DOHH2 (cell line): ENCODE results near the gene STARD4.

Experiments
- H3F3A ChIP-seq: fragments of 200-600 bp; sonication (generic), shearing (Covaris generic); 2 replicates; pipeline ENCODE4 v1.6.0; 2016; ENCODE audit warnings: antibody characterized with exemption, mild to moderate bottlenecking; ENCODE audit not compliant: control insufficient read depth, insufficient read depth
- H3K27ac ChIP-seq: fragments of 200-600 bp; sonication (generic); 2 replicates; pipeline ENCODE4 v1.5.1; 2014; ENCODE audit warnings: low read depth, mild to moderate bottlenecking, low read length, moderate library complexity
- H3K27me3 ChIP-seq: fragments of 200-600 bp; sonication (generic); 2 replicates; pipeline ENCODE4 v1.6.1; 2014; ENCODE audit warnings: mild to moderate bottlenecking, low read length, mixed read lengths; ENCODE audit not compliant: control insufficient read depth
- H3K36me3 ChIP-seq: fragments of 200-600 bp; sonication (generic); 2 replicates; pipeline ENCODE4 v1.6.1; 2014; ENCODE audit warnings: mild to moderate bottlenecking, low read length, moderate library complexity, mixed read lengths; ENCODE audit not compliant: control insufficient read depth
- H3K4me1 ChIP-seq: fragments of 200-600 bp; sonication (generic); 2 replicates; pipeline ENCODE4 v1.6.1; 2014; ENCODE audit warnings: mild to moderate bottlenecking, low read length, mixed read lengths; ENCODE audit not compliant: control insufficient read depth
- H3K4me2 ChIP-seq: fragments of 200-600 bp; sonication (generic); 2 replicates; pipeline ENCODE4 v1.6.0; 2014; ENCODE audit warnings: mild to moderate bottlenecking, low read length, moderate library complexity
- H3K4me3 ChIP-seq: fragments of 200-600 bp; sonication (generic); 2 replicates; pipeline ENCODE4 v1.5.1; 2014; ENCODE audit warnings: mild to moderate bottlenecking, low read length, mixed read lengths
- H3K79me2 ChIP-seq: fragments of 200-600 bp; sonication (generic); 2 replicates; pipeline ENCODE4 v1.6.1; 2014; ENCODE audit warnings: mild to moderate bottlenecking, low read length, mixed read lengths; ENCODE audit not compliant: control insufficient read depth
- H3K9me2 ChIP-seq: fragments of 200-600 bp; sonication (generic); replicated peaks from 2 replicates; pipeline ENCODE4 v1.6.1; 2014; ENCODE audit warnings: mild to moderate bottlenecking, low read length, mixed read lengths; ENCODE audit not compliant: control insufficient read depth
- H3K9me3 ChIP-seq: fragments of 200-600 bp; sonication (generic); 2 replicates; pipeline ENCODE4 v1.6.1; 2014; ENCODE audit warnings: antibody characterized with exemption, low read length, mixed read lengths; ENCODE audit not compliant: control insufficient read depth, insufficient read depth
- H4K20me1 ChIP-seq: fragments of 200-600 bp; sonication (generic); 2 replicates; pipeline ENCODE4 v1.6.0; 2014; ENCODE audit warnings: low read depth, mild to moderate bottlenecking, antibody characterized with exemption, low read length, moderate library complexity; ENCODE audit not compliant: control insufficient read depth, insufficient read depth
- EZH2phosphoT487 ChIP-seq: fragments of 200-600 bp; sonication (generic); IDR thresholded peaks from 2 replicates; pipeline ENCODE4 v1.6.1; 2017; ENCODE audit warnings: borderline replicate concordance, mild to moderate bottlenecking, antibody characterized with exemption, low read length, moderate library complexity, mixed read lengths
- TF ChIP-seq, protein P1 (sequence below): fragments of 200-600 bp; sonication (generic); IDR thresholded peaks from one replicate; pipeline ENCODE4 v1.5.1; 2014; ENCODE audit warnings: antibody characterized with exemption, mild to moderate bottlenecking, low read depth, low read length; ENCODE audit not compliant: poor library complexity, severe bottlenecking

The STARD4 gene

DNA sequence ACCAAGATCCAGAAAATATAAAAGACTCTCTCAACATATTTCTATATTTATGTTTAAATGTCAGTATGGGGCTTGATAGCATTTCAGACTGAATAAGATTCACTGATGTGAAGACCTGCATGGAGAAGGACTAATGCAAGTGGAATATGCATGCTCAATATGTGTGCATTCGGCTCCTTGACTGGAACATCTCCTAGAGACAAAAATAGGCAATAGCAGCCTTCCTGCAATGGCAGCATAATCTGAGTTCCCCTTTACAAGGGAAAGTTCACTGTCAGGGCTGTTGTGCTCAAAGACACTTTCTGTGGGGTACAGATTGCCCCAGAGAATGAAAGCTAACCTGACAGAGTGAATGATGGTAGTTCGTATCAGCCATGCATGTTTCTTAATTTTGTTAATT, 42.4 kb downstream of the STARD4 start:
- H3K9me2 ChIP-seq: no peaks in the 10 kb centered on the region
- no peaks in the 10 kb centered on the region for H3F3A ChIP-seq

DNA sequence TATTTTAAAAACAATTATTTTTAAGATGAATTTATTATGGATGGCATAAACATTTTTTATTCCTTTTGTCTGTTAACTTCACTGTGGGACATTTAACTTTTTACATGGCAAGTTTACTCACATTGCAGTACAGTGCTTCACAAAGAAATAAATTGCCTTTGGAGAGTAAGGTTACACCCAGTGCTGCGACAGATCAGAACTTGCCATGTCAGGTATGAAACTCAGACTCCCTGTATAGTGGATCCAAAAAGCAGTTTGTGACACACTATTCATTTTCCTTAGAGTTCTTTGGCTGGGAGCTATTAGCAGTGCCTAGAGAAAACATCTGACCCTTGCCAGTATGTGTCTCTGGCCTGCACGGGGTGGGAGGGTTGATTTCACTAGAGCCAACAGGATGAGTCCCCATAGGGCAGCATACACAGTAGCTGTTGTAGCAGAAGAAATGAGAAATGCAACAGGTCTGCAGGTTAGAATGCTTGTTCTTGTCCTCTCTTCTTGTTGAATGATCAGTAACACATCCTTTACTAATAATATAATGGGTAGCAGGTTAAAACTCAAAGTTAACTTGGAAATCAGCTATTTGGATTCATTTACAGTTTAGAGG, 42.9 kb downstream of the STARD4 start:
- H3F3A ChIP-seq: no peaks in the 10 kb centered on the region
- H3K9me2 ChIP-seq: no peaks in the 10 kb centered on the region
- no peaks in the 10 kb centered on the region for H3K9me3 ChIP-seq
- H4K20me1 ChIP-seq: no peaks in the 10 kb centered on the region
- H3K27me3 ChIP-seq: no peaks in the 10 kb centered on the region
- H3K4me3 ChIP-seq: no peak overlapping the region
- no peaks in the 10 kb centered on the region for H3K36me3 ChIP-seq
- H3K27ac ChIP-seq: no peak overlapping the region
- no peaks in the 10 kb centered on the region for H3K79me2 ChIP-seq
- no peaks in the 10 kb centered on the region for H3K4me1 ChIP-seq
- no peak for TF ChIP-seq EZH2phosphoT487
- TF ChIP-seq, protein P1, sequence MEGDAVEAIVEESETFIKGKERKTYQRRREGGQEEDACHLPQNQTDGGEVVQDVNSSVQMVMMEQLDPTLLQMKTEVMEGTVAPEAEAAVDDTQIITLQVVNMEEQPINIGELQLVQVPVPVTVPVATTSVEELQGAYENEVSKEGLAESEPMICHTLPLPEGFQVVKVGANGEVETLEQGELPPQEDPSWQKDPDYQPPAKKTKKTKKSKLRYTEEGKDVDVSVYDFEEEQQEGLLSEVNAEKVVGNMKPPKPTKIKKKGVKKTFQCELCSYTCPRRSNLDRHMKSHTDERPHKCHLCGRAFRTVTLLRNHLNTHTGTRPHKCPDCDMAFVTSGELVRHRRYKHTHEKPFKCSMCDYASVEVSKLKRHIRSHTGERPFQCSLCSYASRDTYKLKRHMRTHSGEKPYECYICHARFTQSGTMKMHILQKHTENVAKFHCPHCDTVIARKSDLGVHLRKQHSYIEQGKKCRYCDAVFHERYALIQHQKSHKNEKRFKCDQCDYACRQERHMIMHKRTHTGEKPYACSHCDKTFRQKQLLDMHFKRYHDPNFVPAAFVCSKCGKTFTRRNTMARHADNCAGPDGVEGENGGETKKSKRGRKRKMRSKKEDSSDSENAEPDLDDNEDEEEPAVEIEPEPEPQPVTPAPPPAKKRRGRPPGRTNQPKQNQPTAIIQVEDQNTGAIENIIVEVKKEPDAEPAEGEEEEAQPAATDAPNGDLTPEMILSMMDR: no peak
- no peak overlapping the region for H3K4me2 ChIP-seq

More for the DNA sequence above, 42.4 kb downstream of the STARD4 start:
- no peaks in the 10 kb centered on the region for H3K79me2 ChIP-seq
- no peaks in the 10 kb centered on the region for H3K36me3 ChIP-seq
- no peak overlapping the region for H3K27ac ChIP-seq
- H3K4me3 ChIP-seq: no peak overlapping the region
- no peaks in the 10 kb centered on the region for H3K4me1 ChIP-seq
- H4K20me1 ChIP-seq: no peaks in the 10 kb centered on the region
- H3K27me3 ChIP-seq: no peaks in the 10 kb centered on the region
- TF ChIP-seq, protein P1: no peak
- no peak for TF ChIP-seq EZH2phosphoT487
- H3K9me3 ChIP-seq: no peaks in the 10 kb centered on the region
- no peak overlapping the region for H3K4me2 ChIP-seq

- TF ChIP-seq, protein P1: no peak
- TF ChIP-seq EZH2phosphoT487: no peak
- Histone ChIP-seq H3K9me3 (no peaks in the 10 kb centered on the region), H4K20me1 (no peaks in the 10 kb centered on the region), H3F3A (no peaks in the 10 kb centered on the region), H3K4me3 (no peak overlapping the region), H3K4me1 (no peaks in the 10 kb centered on the region), H3K27me3 (no peaks in the 10 kb centered on the region), H3K36me3 (no peaks in the 10 kb centered on the region), H3K27ac (no peak overlapping the region), H3K9me2 (no peaks in the 10 kb centered on the region), H3K79me2 (no peaks in the 10 kb centered on the region), H3K4me2 (no peak overlapping the region)
Observed at GRCh38 chr5:111463311-111463710, 49.0 kb downstream of the STARD4 start.
